OCI-LY1 (cell line): ENCODE data around the gene SECTM1.

Source experiments
- H2AFZ ChIP-seq: fragments of 200-600 bp; sonication (generic), shearing (Covaris generic); 2 replicates; pipeline ENCODE4 v1.6.0; 2014; ENCODE audit warnings: antibody characterized with exemption, mild to moderate bottlenecking, low read length
- H3F3A ChIP-seq: fragments of 200-600 bp; sonication (generic), shearing (Covaris generic); 2 replicates; pipeline ENCODE4 v1.6.0; 2014; ENCODE audit warnings: mild to moderate bottlenecking, antibody characterized with exemption, low read length, moderate library complexity; ENCODE audit not compliant: insufficient read depth
- H3K27ac ChIP-seq: fragments of 200-600 bp; sonication (generic); 2 replicates; pipeline ENCODE4 v1.5.1; 2014; ENCODE audit warnings: low read length, mixed run types, mild to moderate bottlenecking, low read depth; ENCODE audit not compliant: poor library complexity, severe bottlenecking
- H3K27me3 ChIP-seq: fragments of 200-600 bp; sonication (generic); 2 replicates; pipeline ENCODE4 v1.6.0; 2014; ENCODE audit warnings: antibody characterized with exemption, mild to moderate bottlenecking, low read length, moderate library complexity; ENCODE audit not compliant: insufficient read depth
- H3K36me3 ChIP-seq: fragments of 200-600 bp; sonication (generic); 2 replicates; pipeline ENCODE4 v1.6.1; 2014; ENCODE audit warnings: mild to moderate bottlenecking, antibody characterized with exemption, low read length, moderate library complexity, mixed read lengths; ENCODE audit not compliant: insufficient read depth
- H3K4me1 ChIP-seq: fragments of 200-600 bp; sonication (generic); 2 replicates; pipeline ENCODE4 v1.5.1; 2014; ENCODE audit warnings: mild to moderate bottlenecking, low read length, moderate library complexity; ENCODE audit not compliant: insufficient read depth, severe bottlenecking
- H3K4me2 ChIP-seq: fragments of 200-600 bp; sonication (generic), shearing (Covaris generic); 2 replicates; pipeline ENCODE4 v1.6.1; 2014; ENCODE audit warnings: low read length
- H3K4me3 ChIP-seq: fragments of 200-600 bp; sonication (generic); 2 replicates; pipeline ENCODE4 v1.5.1; 2014; ENCODE audit warnings: low read length, low read depth, mild to moderate bottlenecking, mixed read lengths; ENCODE audit not compliant: poor library complexity, severe bottlenecking
- H3K79me2 ChIP-seq: fragments of 200-600 bp; shearing (Covaris generic); 2 replicates; pipeline ENCODE4 v1.6.1; 2016; ENCODE audit warnings: mixed run types, low read length, mixed read lengths; ENCODE audit not compliant: insufficient read depth
- H3K9ac ChIP-seq: fragments of 200-600 bp; sonication (generic), shearing (Covaris generic); 2 replicates; pipeline ENCODE4 v1.6.1; 2014; ENCODE audit warnings: mild to moderate bottlenecking, low read length, mixed read lengths
- H3K9me2 ChIP-seq: fragments of 200-600 bp; sonication (generic), shearing (Covaris generic); 2 replicates; pipeline ENCODE4 v1.6.1; 2014; ENCODE audit warnings: low read depth, mild to moderate bottlenecking, low read length, mixed read lengths
- H3K9me3 ChIP-seq: fragments of 200-600 bp; shearing (Covaris generic); 2 replicates; pipeline ENCODE4 v1.6.1; 2014; ENCODE audit warnings: low read length, mixed read lengths
- H4K20me1 ChIP-seq: fragments of 200-600 bp; sonication (generic), shearing (Covaris generic); 2 replicates; pipeline ENCODE4 v1.6.0; 2016; ENCODE audit warnings: mild to moderate bottlenecking, low read length; ENCODE audit not compliant: insufficient read depth
- EZH2 ChIP-seq: fragments of 200-600 bp; sonication (generic), shearing (Covaris generic); IDR thresholded peaks from 2 replicates; pipeline ENCODE4 v1.8.0; 2017; ENCODE audit warnings: borderline replicate concordance, mixed run types, mild to moderate bottlenecking, antibody characterized with exemption, low read length, moderate library complexity, mixed read lengths
- TF ChIP-seq, protein P1 (sequence below): fragments of 200-600 bp; sonication (generic), shearing (Covaris generic); IDR thresholded peaks from 2 replicates; pipeline ENCODE4 v1.5.1; 2017; ENCODE audit warnings: mild to moderate bottlenecking, antibody characterized with exemption, low read length, moderate library complexity, mixed read lengths

The SECTM1 gene

DNA sequence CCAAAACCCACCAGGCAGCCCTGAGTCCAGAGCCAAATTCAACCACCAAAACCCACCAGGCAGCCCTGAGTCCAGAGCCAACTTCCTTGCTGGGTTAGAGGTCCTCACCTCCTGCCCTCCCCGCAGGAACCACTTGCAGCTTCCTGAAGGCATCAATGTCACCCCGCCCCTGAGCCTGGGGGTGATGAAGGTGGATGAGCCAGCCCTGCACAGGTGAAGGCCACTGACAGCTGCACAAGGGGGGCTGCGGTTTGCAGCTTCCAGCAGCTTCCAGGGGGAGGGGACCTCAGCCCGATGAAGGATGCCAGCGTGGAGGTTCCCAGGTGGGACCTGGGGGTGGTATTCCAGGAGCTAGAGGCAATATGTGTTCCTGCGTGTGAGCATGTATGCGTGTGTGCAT is 52.5 kb downstream of the SECTM1 start:
- Histone ChIP-seq H3K9ac (no peak overlapping the region), H2AFZ (no peak overlapping the region), H3F3A (no peaks in the 10 kb centered on the region), H3K27ac (no peak overlapping the region), H3K4me3 (no peak overlapping the region), H3K9me3 (no peaks in the 10 kb centered on the region), H3K4me2 (no peak overlapping the region), H4K20me1 (no peaks in the 10 kb centered on the region), H3K79me2 (no peaks in the 10 kb centered on the region), H3K27me3 (no peaks in the 10 kb centered on the region; the same call in 1 of the 2 replicates), H3K4me1 (peaks cover 15% of the 10 kb centered on the region), H3K36me3 (no peaks in the 10 kb centered on the region), H3K9me2 (no peaks in the 10 kb centered on the region)
- TF ChIP-seq EZH2: no peak
- TF ChIP-seq, protein P1, sequence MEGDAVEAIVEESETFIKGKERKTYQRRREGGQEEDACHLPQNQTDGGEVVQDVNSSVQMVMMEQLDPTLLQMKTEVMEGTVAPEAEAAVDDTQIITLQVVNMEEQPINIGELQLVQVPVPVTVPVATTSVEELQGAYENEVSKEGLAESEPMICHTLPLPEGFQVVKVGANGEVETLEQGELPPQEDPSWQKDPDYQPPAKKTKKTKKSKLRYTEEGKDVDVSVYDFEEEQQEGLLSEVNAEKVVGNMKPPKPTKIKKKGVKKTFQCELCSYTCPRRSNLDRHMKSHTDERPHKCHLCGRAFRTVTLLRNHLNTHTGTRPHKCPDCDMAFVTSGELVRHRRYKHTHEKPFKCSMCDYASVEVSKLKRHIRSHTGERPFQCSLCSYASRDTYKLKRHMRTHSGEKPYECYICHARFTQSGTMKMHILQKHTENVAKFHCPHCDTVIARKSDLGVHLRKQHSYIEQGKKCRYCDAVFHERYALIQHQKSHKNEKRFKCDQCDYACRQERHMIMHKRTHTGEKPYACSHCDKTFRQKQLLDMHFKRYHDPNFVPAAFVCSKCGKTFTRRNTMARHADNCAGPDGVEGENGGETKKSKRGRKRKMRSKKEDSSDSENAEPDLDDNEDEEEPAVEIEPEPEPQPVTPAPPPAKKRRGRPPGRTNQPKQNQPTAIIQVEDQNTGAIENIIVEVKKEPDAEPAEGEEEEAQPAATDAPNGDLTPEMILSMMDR: no peak

DNA sequence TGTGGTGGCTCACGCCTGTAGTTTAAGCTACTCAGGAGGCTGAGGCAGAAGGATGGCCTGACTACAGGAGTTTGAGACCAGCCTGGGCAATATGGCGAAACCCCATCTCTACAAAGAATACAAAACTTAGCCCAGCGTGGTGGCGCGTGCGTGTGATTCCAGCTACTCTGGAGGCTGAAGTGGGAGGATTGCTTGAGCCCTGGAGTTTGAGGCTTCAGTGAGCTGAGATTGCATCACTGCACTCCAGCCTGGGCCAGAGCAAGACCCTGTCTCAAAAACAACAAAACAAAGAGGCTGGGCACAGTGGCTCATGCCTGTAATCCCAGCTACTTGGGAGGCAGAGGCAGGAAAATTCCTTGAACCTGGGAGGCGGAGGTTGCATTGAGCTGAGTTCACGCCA is 53.0 kb downstream of the SECTM1 start:
- no peaks in the 10 kb centered on the region for H3F3A ChIP-seq
- no peaks in the 10 kb centered on the region for H3K36me3 ChIP-seq
- H2AFZ ChIP-seq: no peak overlapping the region
- H3K79me2 ChIP-seq: no peaks in the 10 kb centered on the region
- H3K27me3 ChIP-seq: no peaks in the 10 kb centered on the region; the same call in none of the 2 replicates
- no peak overlapping the region for H3K4me3 ChIP-seq
- no peak overlapping the region for H3K27ac ChIP-seq
- no peak for TF ChIP-seq EZH2
- TF ChIP-seq, protein P1: no peak
- no peak overlapping the region for H3K9ac ChIP-seq
- H3K4me1 ChIP-seq: peaks cover 15% of the 10 kb centered on the region
- H4K20me1 ChIP-seq: no peaks in the 10 kb centered on the region
- no peaks in the 10 kb centered on the region for H3K9me3 ChIP-seq
- no peak overlapping the region for H3K4me2 ChIP-seq
- H3K9me2 ChIP-seq: no peaks in the 10 kb centered on the region

DNA sequence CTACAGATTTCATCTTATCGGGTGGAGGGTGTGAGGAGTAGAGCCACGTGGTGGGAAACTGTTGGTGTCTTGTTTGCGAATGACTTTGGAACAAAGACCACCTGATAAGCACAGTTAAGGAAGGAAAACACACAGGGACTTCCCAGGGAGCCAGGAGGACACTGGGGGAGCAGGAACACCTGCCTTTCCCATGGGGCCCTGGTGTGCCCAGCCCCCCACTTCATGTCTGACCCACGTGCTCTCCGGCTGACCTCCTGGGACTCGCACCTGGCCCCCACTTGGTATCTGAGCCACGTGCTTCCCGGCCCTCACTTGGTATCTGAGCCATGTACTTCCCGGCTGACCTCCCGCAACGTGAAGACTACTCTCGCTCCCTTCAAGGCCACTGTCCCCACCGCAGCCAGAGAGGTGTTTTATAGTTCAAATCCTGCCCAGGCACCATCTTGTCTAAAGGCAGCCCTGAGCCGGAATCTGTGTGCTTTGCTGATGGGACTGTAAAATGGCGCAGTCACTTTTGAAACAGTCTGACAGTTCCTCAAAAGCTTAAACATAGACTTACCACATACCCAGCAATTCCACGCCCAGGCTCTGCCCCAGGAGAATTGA is 54.7 kb downstream of the SECTM1 start:
- H3K4me2 ChIP-seq: peak overlapping the region; percentile 8
- peaks cover 32% of the 10 kb centered on the region for H3K4me1 ChIP-seq
- no peak overlapping the region for H3K4me3 ChIP-seq
- no peaks in the 10 kb centered on the region for H3K36me3 ChIP-seq
- no peaks in the 10 kb centered on the region for H3K9me3 ChIP-seq
- H4K20me1 ChIP-seq: no peaks in the 10 kb centered on the region
- H3K79me2 ChIP-seq: no peaks in the 10 kb centered on the region
- no peak for TF ChIP-seq EZH2
- TF ChIP-seq, protein P1: no peak
- H3K27ac ChIP-seq: no peak overlapping the region
- no peaks in the 10 kb centered on the region for H3F3A ChIP-seq
- peak overlapping the region; percentile 18; the same call in 1 of the 2 replicates for H2AFZ ChIP-seq
- no peaks in the 10 kb centered on the region for H3K9me2 ChIP-seq
- H3K9ac ChIP-seq: no peak overlapping the region; the same call in 1 of the 2 replicates
- H3K27me3 ChIP-seq: peaks cover 9% of the 10 kb centered on the region
